Liver (tissue), 9 donors: ENCODE data around the gene SLC7A14. TPM values are rescaled to one million over a fixed set of nuclear protein-coding genes. Genes with fewer than 3 reads are reported as not detected.

Experiments used
- DNase-seq: peaks from one replicate; pipeline ENCODE4 v3.0.0-alpha.2; 2017; ENCODE audit warnings: low spot score
- H3K27ac ChIP-seq, 2 donors: one replicate each; pipeline ENCODE4 v1.7.0; 2013; ENCODE audit warnings: inconsistent platforms in 2 of 2, low read length in 2 of 2, control low read depth in 1 of 2, low read depth in 1 of 2, mild to moderate bottlenecking in 1 of 2
- H3K27me3 ChIP-seq, 4 donors: one replicate each; pipeline versions ENCODE4 v1.6.1 to v1.7.0; 2013; ENCODE audit warnings: low read length in 3 of 4, inconsistent platforms in 1 of 4, mild to moderate bottlenecking in 1 of 4, moderate library complexity in 1 of 4; ENCODE audit not compliant: control insufficient read depth in 4 of 4, insufficient read depth in 4 of 4
- H3K36me3 ChIP-seq, 4 donors: one replicate each; pipeline versions ENCODE4 v1.6.1 to v1.7.0; 2013; ENCODE audit warnings: low read length in 3 of 4, mild to moderate bottlenecking in 3 of 4, low read depth in 1 of 4, moderate library complexity in 1 of 4; ENCODE audit not compliant: control insufficient read depth in 4 of 4, insufficient read depth in 3 of 4
- H3K4me1 ChIP-seq, 4 donors: one replicate each; pipeline versions ENCODE4 v1.6.1 to v1.7.0; 2013; ENCODE audit warnings: low read length in 3 of 4, mild to moderate bottlenecking in 3 of 4, moderate library complexity in 1 of 4; ENCODE audit not compliant: control insufficient read depth in 4 of 4, insufficient read depth in 4 of 4
- H3K4me3 ChIP-seq, 3 donors: one replicate each; pipeline versions ENCODE4 v1.6.1 to v1.7.0; 2013; ENCODE audit warnings: low read length in 3 of 3, control low read depth in 1 of 3, low read depth in 1 of 3, mild to moderate bottlenecking in 1 of 3
- H3K9ac ChIP-seq, 2 donors: one replicate each; pipeline ENCODE4 v1.7.0; 2013; ENCODE audit warnings: low read length in 2 of 2, mild to moderate bottlenecking in 2 of 2, moderate library complexity in 2 of 2, control low read depth in 1 of 2, low read depth in 1 of 2
- H3K9me3 ChIP-seq, 4 donors: one replicate each; pipeline versions ENCODE4 v1.6.1 to v1.7.0; 2013; ENCODE audit warnings: low read length in 3 of 4; ENCODE audit not compliant: control insufficient read depth in 4 of 4
- EGR1 ChIP-seq, 2 donors: IDR thresholded peaks; 2 replicates each; pipeline ENCODE4 v1.6.1; 2016 to 2018; ENCODE audit warnings: antibody characterized with exemption in 2 of 2, low read depth in 2 of 2
- FOXA1 ChIP-seq: IDR thresholded peaks from 2 replicates; pipeline ENCODE4 v1.6.1; 2016; ENCODE audit warnings: antibody characterized with exemption
- FOXA2 ChIP-seq: IDR thresholded peaks from 2 replicates; pipeline ENCODE4 v1.6.1; 2016; ENCODE audit warnings: antibody characterized with exemption
- GABPA ChIP-seq, 2 donors: IDR thresholded peaks in 1 of 2; conservative IDR thresholded peaks in 1 of 2; 2 replicates each; pipeline ENCODE4 v1.6.1; 2016; ENCODE audit warnings: antibody characterized with exemption in 2 of 2, mild to moderate bottlenecking in 1 of 2, moderate library complexity in 1 of 2
- HNF4A ChIP-seq, 2 donors: conservative IDR thresholded peaks; 2 replicates each; pipeline ENCODE4 v1.6.1; 2016; ENCODE audit warnings: antibody characterized with exemption in 2 of 2, mild to moderate bottlenecking in 2 of 2
- HNF4G ChIP-seq: IDR thresholded peaks from 2 replicates; pipeline ENCODE4 v1.6.1; 2016; ENCODE audit warnings: antibody characterized with exemption
- JUND ChIP-seq, 2 donors: IDR thresholded peaks; 2 replicates each; pipeline ENCODE4 v1.6.1; 2016; ENCODE audit warnings: antibody characterized with exemption in 2 of 2
- NR2F2 ChIP-seq: IDR thresholded peaks from 2 replicates; pipeline ENCODE4 v1.6.1; 2016; ENCODE audit warnings: antibody characterized with exemption
- RAD21 ChIP-seq, 2 donors: IDR thresholded peaks; 2 replicates each; pipeline ENCODE4 v1.6.1; 2016; ENCODE audit warnings: antibody characterized with exemption in 2 of 2, mild to moderate bottlenecking in 2 of 2
- RXRA ChIP-seq, 2 donors: IDR thresholded peaks; 2 replicates each; pipeline ENCODE4 v1.6.1; 2017 to 2018; ENCODE audit warnings: antibody characterized with exemption in 2 of 2, mild to moderate bottlenecking in 1 of 2
- SP1 ChIP-seq: IDR thresholded peaks from 2 replicates; pipeline ENCODE4 v1.6.1; 2018; ENCODE audit warnings: antibody characterized with exemption, mild to moderate bottlenecking
- TAF1 ChIP-seq: conservative IDR thresholded peaks from 2 replicates; pipeline ENCODE4 v1.6.1; 2016; ENCODE audit warnings: antibody characterized with exemption, mild to moderate bottlenecking
- WGBS: extraction: QIAGEN DNeasy Blood & Tissue Kit; methylation state at CpG from one replicate; pipeline ENCODE4 v1.1.7; 2013; 5-methylcytosine and 5-hydroxymethylcytosine counted together
- polyA plus RNA-seq, 2 donors: library from polyadenylated mRNA; stranded (reverse) in 1 of 2; unstranded in 1 of 2; fragments of 200-250 nt in 1 of 2; fragments of >200 nt in 1 of 2; fragmentation: Nextera tagmentation in 1 of 2; extraction: Ambion mirVana in 1 of 2; gene quantifications; one replicate each; pipeline versions ENCODE4 v1.2.1 to v1.2.3, GENCODE V29; 2013 to 2015
- total RNA-seq, 2 donors: library from RNA; depleted of rRNA; stranded (reverse); fragments of >200 nt; gene quantifications; one replicate each; pipeline ENCODE4 v1.2.3, GENCODE V29; 2014
- TF ChIP-seq, protein P1 (sequence below): IDR thresholded peaks from 2 replicates; pipeline ENCODE4 v1.6.1; 2016; ENCODE audit warnings: antibody characterized with exemption, mild to moderate bottlenecking
- TF ChIP-seq, protein P2 (sequence below): IDR thresholded peaks from 2 replicates; pipeline ENCODE4 v1.6.1; 2016; ENCODE audit warnings: antibody characterized with exemption
- TF ChIP-seq, protein P3 (sequence below): IDR thresholded peaks from 2 replicates; pipeline ENCODE4 v1.6.1; 2016; ENCODE audit warnings: antibody characterized with exemption
- TF ChIP-seq, protein P4 (sequence below): fragments of 150-350 bp; IDR thresholded peaks from 2 replicates; pipeline ENCODE4 v1.5.1; 2017; ENCODE audit warnings: improper control_type of control experiment, low read depth, low read length; ENCODE audit not compliant: missing input control
- TF ChIP-seq, protein P5 (sequence below): IDR thresholded peaks from 2 replicates; pipeline ENCODE4 v1.6.1; 2016; ENCODE audit warnings: antibody characterized with exemption
- donor health status: healthy.
- donor health status: healthy.
- donor health status: healthy.
- donor health status: healthy.
- donor health status: healthy.

Gene SLC7A14
- total and polyA plus RNA-seq, 4 donors, result under 0.01 to 0.01 (median under 0.01) TPM; not detected in 1

DNA sequence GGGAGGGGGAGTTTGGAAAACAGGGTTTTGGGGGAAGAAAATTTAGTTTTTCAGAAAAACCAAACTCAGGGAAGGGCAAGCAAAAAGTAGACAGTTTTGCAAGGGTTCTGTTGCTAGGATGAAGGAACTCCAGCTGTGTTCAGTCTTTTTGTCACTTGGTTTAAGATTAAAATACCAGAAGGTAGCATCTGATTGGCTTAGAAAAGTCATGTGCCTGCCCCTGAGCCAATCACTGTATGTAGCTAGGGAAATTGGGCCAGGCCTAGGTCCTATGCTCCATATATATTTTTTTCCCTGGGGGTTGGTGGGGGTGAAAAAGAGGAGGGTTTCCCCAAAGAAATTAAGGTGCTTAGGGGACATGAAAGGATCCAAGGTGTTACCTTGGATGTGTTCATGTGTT is 142.9 kb downstream of the SLC7A14 start:
- DNase-seq, result no peak
- H3K4me3 ChIP-seq, result no peak overlapping the region
- H3K36me3 ChIP-seq, result no peaks in the 10 kb centered on the region
- H3K9me3 ChIP-seq, result no peaks in the 10 kb centered on the region
- no peaks in the 10 kb centered on the region for H3K4me1 ChIP-seq
- no peak overlapping the region for H3K9ac ChIP-seq
- no peak overlapping the region for H3K27ac ChIP-seq
- TF ChIP-seq, protein P1, sequence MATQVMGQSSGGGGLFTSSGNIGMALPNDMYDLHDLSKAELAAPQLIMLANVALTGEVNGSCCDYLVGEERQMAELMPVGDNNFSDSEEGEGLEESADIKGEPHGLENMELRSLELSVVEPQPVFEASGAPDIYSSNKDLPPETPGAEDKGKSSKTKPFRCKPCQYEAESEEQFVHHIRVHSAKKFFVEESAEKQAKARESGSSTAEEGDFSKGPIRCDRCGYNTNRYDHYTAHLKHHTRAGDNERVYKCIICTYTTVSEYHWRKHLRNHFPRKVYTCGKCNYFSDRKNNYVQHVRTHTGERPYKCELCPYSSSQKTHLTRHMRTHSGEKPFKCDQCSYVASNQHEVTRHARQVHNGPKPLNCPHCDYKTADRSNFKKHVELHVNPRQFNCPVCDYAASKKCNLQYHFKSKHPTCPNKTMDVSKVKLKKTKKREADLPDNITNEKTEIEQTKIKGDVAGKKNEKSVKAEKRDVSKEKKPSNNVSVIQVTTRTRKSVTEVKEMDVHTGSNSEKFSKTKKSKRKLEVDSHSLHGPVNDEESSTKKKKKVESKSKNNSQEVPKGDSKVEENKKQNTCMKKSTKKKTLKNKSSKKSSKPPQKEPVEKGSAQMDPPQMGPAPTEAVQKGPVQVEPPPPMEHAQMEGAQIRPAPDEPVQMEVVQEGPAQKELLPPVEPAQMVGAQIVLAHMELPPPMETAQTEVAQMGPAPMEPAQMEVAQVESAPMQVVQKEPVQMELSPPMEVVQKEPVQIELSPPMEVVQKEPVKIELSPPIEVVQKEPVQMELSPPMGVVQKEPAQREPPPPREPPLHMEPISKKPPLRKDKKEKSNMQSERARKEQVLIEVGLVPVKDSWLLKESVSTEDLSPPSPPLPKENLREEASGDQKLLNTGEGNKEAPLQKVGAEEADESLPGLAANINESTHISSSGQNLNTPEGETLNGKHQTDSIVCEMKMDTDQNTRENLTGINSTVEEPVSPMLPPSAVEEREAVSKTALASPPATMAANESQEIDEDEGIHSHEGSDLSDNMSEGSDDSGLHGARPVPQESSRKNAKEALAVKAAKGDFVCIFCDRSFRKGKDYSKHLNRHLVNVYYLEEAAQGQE, result no peak
- TF ChIP-seq, protein P2, sequence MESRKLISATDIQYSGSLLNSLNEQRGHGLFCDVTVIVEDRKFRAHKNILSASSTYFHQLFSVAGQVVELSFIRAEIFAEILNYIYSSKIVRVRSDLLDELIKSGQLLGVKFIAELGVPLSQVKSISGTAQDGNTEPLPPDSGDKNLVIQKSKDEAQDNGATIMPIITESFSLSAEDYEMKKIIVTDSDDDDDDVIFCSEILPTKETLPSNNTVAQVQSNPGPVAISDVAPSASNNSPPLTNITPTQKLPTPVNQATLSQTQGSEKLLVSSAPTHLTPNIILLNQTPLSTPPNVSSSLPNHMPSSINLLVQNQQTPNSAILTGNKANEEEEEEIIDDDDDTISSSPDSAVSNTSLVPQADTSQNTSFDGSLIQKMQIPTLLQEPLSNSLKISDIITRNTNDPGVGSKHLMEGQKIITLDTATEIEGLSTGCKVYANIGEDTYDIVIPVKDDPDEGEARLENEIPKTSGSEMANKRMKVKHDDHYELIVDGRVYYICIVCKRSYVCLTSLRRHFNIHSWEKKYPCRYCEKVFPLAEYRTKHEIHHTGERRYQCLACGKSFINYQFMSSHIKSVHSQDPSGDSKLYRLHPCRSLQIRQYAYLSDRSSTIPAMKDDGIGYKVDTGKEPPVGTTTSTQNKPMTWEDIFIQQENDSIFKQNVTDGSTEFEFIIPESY, result no peak
- TF ChIP-seq TAF1 (no peak), NR2F2 (no peak), RAD21 (IDR thresholded peaks at IDR 0.05) (no peak), EGR1 (IDR thresholded peaks at IDR 0.05; ENCODE audit: low read depth in 2 of 2) (no peak), HNF4G (no peak), RXRA (IDR thresholded peaks at IDR 0.05) (no peak), SP1 (no peak), FOXA2 (no peak), FOXA1 (no peak), HNF4A (conservative IDR thresholded peaks at IDR 0.05) (no peak), GABPA (IDR thresholded peaks at IDR 0.05 in 1 of 2, conservative IDR thresholded peaks at IDR 0.05 in 1 of 2) (no peak), JUND (IDR thresholded peaks at IDR 0.05) (no peak)
- TF ChIP-seq, protein P3, sequence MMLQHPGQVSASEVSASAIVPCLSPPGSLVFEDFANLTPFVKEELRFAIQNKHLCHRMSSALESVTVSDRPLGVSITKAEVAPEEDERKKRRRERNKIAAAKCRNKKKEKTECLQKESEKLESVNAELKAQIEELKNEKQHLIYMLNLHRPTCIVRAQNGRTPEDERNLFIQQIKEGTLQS, result no peak
- TF ChIP-seq, protein P4, sequence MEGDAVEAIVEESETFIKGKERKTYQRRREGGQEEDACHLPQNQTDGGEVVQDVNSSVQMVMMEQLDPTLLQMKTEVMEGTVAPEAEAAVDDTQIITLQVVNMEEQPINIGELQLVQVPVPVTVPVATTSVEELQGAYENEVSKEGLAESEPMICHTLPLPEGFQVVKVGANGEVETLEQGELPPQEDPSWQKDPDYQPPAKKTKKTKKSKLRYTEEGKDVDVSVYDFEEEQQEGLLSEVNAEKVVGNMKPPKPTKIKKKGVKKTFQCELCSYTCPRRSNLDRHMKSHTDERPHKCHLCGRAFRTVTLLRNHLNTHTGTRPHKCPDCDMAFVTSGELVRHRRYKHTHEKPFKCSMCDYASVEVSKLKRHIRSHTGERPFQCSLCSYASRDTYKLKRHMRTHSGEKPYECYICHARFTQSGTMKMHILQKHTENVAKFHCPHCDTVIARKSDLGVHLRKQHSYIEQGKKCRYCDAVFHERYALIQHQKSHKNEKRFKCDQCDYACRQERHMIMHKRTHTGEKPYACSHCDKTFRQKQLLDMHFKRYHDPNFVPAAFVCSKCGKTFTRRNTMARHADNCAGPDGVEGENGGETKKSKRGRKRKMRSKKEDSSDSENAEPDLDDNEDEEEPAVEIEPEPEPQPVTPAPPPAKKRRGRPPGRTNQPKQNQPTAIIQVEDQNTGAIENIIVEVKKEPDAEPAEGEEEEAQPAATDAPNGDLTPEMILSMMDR, result no peak
- TF ChIP-seq, protein P5, sequence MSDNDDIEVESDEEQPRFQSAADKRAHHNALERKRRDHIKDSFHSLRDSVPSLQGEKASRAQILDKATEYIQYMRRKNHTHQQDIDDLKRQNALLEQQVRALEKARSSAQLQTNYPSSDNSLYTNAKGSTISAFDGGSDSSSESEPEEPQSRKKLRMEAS, result no peak
- peaks cover 0 to 3% (median 0%) of the 10 kb centered on the region in 4 donors for H3K27me3 ChIP-seq

DNA sequence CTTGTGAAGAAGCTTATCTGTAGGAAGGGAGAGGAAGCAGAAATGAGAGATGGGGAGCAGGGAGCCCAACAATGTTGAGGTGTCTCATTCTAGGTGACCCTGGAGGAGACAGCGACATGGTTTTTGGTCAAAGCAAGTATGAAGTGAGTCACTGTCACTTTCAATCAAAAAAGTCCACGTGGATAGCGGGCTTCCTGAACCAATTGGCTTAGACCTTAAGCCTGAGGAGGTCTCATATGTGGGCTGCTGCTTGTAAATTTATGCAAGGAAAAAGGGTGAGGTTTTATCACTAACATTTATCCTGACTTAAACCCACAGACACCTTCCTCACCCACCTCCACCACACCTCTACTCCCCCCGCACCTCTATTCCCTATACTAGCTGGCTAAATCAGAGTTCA is 144.5 kb downstream of the SLC7A14 start:
- H3K27ac ChIP-seq, result no peak overlapping the region
- H3K27me3 ChIP-seq, result peaks cover 0 to 3% (median 0%) of the 10 kb centered on the region in 4 donors
- H3K36me3 ChIP-seq, result no peaks in the 10 kb centered on the region
- H3K4me1 ChIP-seq, result no peaks in the 10 kb centered on the region
- 93% methylated on average over 4 of the region's 4 CpGs for WGBS
- no peak overlapping the region for H3K9ac ChIP-seq
- no peak for DNase-seq
- H3K9me3 ChIP-seq, result no peaks in the 10 kb centered on the region
- no peak overlapping the region for H3K4me3 ChIP-seq
- no peak for TF ChIP-seq HNF4G
- TF ChIP-seq EGR1 (IDR thresholded peaks at IDR 0.05; ENCODE audit: low read depth in 2 of 2), result no peak
- no peak for TF ChIP-seq NR2F2
- TF ChIP-seq, protein P5, result no peak
- TF ChIP-seq, protein P4, result no peak
- TF ChIP-seq, protein P1, result no peak
- no peak for TF ChIP-seq FOXA2
- TF ChIP-seq TAF1, result no peak
